Hepatocyte (in vitro differentiated cells): ENCODE measurements around the gene GBA3. TPM values are rescaled to one million over a fixed set of nuclear protein-coding genes. Genes with fewer than 3 reads are reported as not detected.

Source experiments
- DNase-seq: peaks from one replicate; pipeline ENCODE4 v3.0.0-alpha.2; 2016; ENCODE audit warnings: low spot score
- H2AFZ ChIP-seq: fragments of 200-600 bp; sonication (generic); 2 replicates; pipeline ENCODE4 v1.6.0; 2016; ENCODE audit warnings: antibody characterized with exemption, mild to moderate bottlenecking
- H3K27ac ChIP-seq: fragments of 200-600 bp; sonication (generic); 2 replicates; pipeline ENCODE4 v1.5.1; 2016; ENCODE audit warnings: mild to moderate bottlenecking
- H3K27me3 ChIP-seq: fragments of 200-600 bp; sonication (generic); 2 replicates; pipeline ENCODE4 v1.6.1; 2016
- H3K36me3 ChIP-seq: fragments of 200-600 bp; sonication (generic); replicated peaks from 2 replicates; pipeline ENCODE4 v1.5.1; 2016; ENCODE audit warnings: low read depth; ENCODE audit not compliant: insufficient read depth
- H3K4me1 ChIP-seq: fragments of 200-600 bp; sonication (generic); 2 replicates; pipeline ENCODE4 v1.5.1; 2016; ENCODE audit warnings: mild to moderate bottlenecking, moderate library complexity; ENCODE audit not compliant: insufficient read depth
- H3K4me2 ChIP-seq: fragments of 200-600 bp; sonication (generic); 2 replicates; pipeline ENCODE4 v1.6.0; 2016
- H3K4me3 ChIP-seq: fragments of 200-600 bp; sonication (generic); 2 replicates; pipeline ENCODE4 v1.5.1; 2016; ENCODE audit warnings: mild to moderate bottlenecking
- H3K79me2 ChIP-seq: fragments of 200-600 bp; sonication (generic); 2 replicates; pipeline ENCODE4 v1.6.0; 2017; ENCODE audit warnings: mild to moderate bottlenecking
- H3K9me2 ChIP-seq: fragments of 200-600 bp; sonication (generic); replicated peaks from 2 replicates; pipeline ENCODE4 v1.6.0; 2017; ENCODE audit warnings: mild to moderate bottlenecking; ENCODE audit not compliant: insufficient read depth
- H3K9me3 ChIP-seq: fragments of 200-600 bp; sonication (generic); 2 replicates; pipeline ENCODE4 v1.5.1; 2016; ENCODE audit warnings: low read depth, mild to moderate bottlenecking
- H4K20me1 ChIP-seq: fragments of 200-600 bp; sonication (generic); 2 replicates; pipeline ENCODE4 v1.6.0; 2016; ENCODE audit warnings: mild to moderate bottlenecking; ENCODE audit not compliant: insufficient read depth, poor library complexity, severe bottlenecking
- CTCF ChIP-seq: fragments of 200-600 bp; sonication (generic); IDR thresholded peaks from 2 replicates; pipeline ENCODE4 v1.5.1; 2016; ENCODE audit warnings: antibody characterized with exemption, mild to moderate bottlenecking; ENCODE audit not compliant: poor library complexity
- EZH2 ChIP-seq: fragments of 200-600 bp; sonication (generic); IDR thresholded peaks from 2 replicates; pipeline ENCODE4 v1.6.1; 2016; ENCODE audit warnings: antibody characterized with exemption, mild to moderate bottlenecking, borderline replicate concordance
- EZH2phosphoT487 ChIP-seq: fragments of 200-600 bp; sonication (generic); IDR thresholded peaks from one replicate; pipeline ENCODE4 v1.6.1; 2018; ENCODE audit warnings: antibody characterized with exemption, mild to moderate bottlenecking, low read depth, moderate library complexity; ENCODE audit not compliant: unreplicated experiment, severe bottlenecking
- WGBS: methylation state at CpG from one replicate; pipeline ENCODE4 v1.1.6; 2016; ENCODE audit warnings: low lambda C conversion rate; ENCODE audit errors: missing lambda C conversion rate; 5-methylcytosine and 5-hydroxymethylcytosine counted together
- polyA plus RNA-seq: library from polyadenylated mRNA; unstranded; fragments of >200 nt; fragmentation: Nextera tagmentation; extraction: Ambion mirVana; gene quantifications from 2 replicates; pipeline ENCODE4 v1.2.1, GENCODE V29; 2016
- total RNA-seq: library from RNA; depleted of rRNA; stranded (reverse); fragments of >200 nt; gene quantifications from 2 replicates; pipeline ENCODE4 v1.2.3, GENCODE V29; 2014

Gene GBA3
- total and polyA plus RNA-seq, 2 experiments from 2014 or later = 14.3 to 34.2 TPM

DNA sequence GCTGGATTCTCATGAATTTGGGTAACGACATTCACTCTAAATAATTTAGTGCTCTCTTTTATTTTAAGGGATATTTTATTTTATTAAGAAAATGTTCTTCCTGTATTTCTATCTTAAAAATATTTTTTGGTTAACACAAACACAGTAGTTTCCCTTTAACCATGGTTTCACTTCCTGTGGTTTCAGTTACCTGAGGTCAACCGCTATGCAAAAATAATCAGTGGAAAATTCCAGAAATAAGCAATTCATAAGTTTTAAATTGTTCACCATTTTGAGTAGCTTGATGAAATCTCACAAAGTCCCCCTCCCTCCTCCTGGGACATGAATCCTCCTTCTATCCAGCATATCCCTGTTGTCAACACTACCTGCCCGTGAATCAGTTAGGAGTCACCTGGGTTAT is 71.4 kb downstream of the GBA3 start:
- Histone ChIP-seq H3K9me3 (no peaks in the 10 kb centered on the region), H3K36me3 (no peaks in the 10 kb centered on the region), H3K4me3 (no peak overlapping the region), H3K27me3 (no peaks in the 10 kb centered on the region), H4K20me1 (no peaks in the 10 kb centered on the region), H3K4me1 (no peaks in the 10 kb centered on the region), H3K79me2 (no peaks in the 10 kb centered on the region), H2AFZ (no peak overlapping the region), H3K27ac (no peak overlapping the region), H3K9me2 (no peaks in the 10 kb centered on the region), H3K4me2 (no peak overlapping the region)
- TF ChIP-seq EZH2 = no peak
- TF ChIP-seq EZH2phosphoT487 = no peak
- no peak for TF ChIP-seq CTCF
- no peak for DNase-seq
- 92% methylated on average over 3 of the region's 3 CpGs for WGBS

GRCh38 chr4:22766068-22766467 is 73.3 kb downstream of the GBA3 start:
- no peaks in the 10 kb centered on the region for H3K79me2 ChIP-seq
- H3K9me3 ChIP-seq = no peaks in the 10 kb centered on the region
- no peaks in the 10 kb centered on the region for H3K4me1 ChIP-seq
- no peaks in the 10 kb centered on the region for H3K27me3 ChIP-seq
- no peaks in the 10 kb centered on the region for H3K9me2 ChIP-seq
- no peaks in the 10 kb centered on the region for H3K36me3 ChIP-seq
- H4K20me1 ChIP-seq = no peaks in the 10 kb centered on the region
- H2AFZ ChIP-seq = no peak overlapping the region
- no peak overlapping the region for H3K4me3 ChIP-seq
- H3K4me2 ChIP-seq = no peak overlapping the region
- H3K27ac ChIP-seq = no peak overlapping the region
- TF ChIP-seq CTCF = no peak
- TF ChIP-seq EZH2phosphoT487 = no peak
- TF ChIP-seq EZH2 = no peak
- WGBS = 83% methylated on average over 2 of the region's 2 CpGs
- no peak for DNase-seq

GRCh38 chr4:22778547-22779163 is 85.9 kb downstream of the GBA3 start:
- Histone ChIP-seq H4K20me1 (no peaks in the 10 kb centered on the region), H3K9me2 (no peaks in the 10 kb centered on the region), H3K27me3 (no peaks in the 10 kb centered on the region), H3K9me3 (no peaks in the 10 kb centered on the region), H3K36me3 (no peaks in the 10 kb centered on the region), H2AFZ (no peak overlapping the region), H3K4me2 (no peak overlapping the region), H3K27ac (no peak overlapping the region), H3K79me2 (no peaks in the 10 kb centered on the region), H3K4me1 (no peaks in the 10 kb centered on the region), H3K4me3 (no peak overlapping the region)
- DNase-seq = no peak
- WGBS = 97% methylated on average over 27 of the region's 37 CpGs
- TF ChIP-seq CTCF (no peak), EZH2 (no peak), EZH2phosphoT487 (no peak)
